ENCODE data around the gene SH3RF3. TPM values are rescaled to one million over a fixed set of nuclear protein-coding genes. Genes with fewer than 3 reads are reported as not detected.

Gene SH3RF3
- total RNA-seq, 2 donors from 2014 or later, result 1.3 to 2.5 TPM

GRCh38 chr2:109437325-109438090 lies 308.5 kb downstream of the SH3RF3 start:
- Histone ChIP-seq H3K4me1 (no peaks in the 10 kb centered on the region), H3K9me3 (no peaks in the 10 kb centered on the region), H3K4me3 (no peak overlapping the region), H3K27me3 (no peaks in the 10 kb centered on the region), H3K9ac (ENCODE audit: low read depth in 2 of 2, low read length in 2 of 2) (no peak overlapping the region), H3K27ac (no peak overlapping the region), H3K36me3 (no peaks in the 10 kb centered on the region)
- intact Hi-C loops (cut with DNase I), result no loop called here
- no peak for DNase-seq
- TF ChIP-seq, protein P1, sequence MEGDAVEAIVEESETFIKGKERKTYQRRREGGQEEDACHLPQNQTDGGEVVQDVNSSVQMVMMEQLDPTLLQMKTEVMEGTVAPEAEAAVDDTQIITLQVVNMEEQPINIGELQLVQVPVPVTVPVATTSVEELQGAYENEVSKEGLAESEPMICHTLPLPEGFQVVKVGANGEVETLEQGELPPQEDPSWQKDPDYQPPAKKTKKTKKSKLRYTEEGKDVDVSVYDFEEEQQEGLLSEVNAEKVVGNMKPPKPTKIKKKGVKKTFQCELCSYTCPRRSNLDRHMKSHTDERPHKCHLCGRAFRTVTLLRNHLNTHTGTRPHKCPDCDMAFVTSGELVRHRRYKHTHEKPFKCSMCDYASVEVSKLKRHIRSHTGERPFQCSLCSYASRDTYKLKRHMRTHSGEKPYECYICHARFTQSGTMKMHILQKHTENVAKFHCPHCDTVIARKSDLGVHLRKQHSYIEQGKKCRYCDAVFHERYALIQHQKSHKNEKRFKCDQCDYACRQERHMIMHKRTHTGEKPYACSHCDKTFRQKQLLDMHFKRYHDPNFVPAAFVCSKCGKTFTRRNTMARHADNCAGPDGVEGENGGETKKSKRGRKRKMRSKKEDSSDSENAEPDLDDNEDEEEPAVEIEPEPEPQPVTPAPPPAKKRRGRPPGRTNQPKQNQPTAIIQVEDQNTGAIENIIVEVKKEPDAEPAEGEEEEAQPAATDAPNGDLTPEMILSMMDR (IDR thresholded peaks at IDR 0.05), result no peak

GRCh38 chr2:109438146-109438545 lies 309.1 kb downstream of the SH3RF3 start:
- Histone ChIP-seq H3K9me3 (no peaks in the 10 kb centered on the region), H3K4me3 (no peak overlapping the region), H3K4me1 (no peaks in the 10 kb centered on the region), H3K27me3 (no peaks in the 10 kb centered on the region), H3K27ac (no peak overlapping the region), H3K9ac (ENCODE audit: low read depth in 2 of 2, low read length in 2 of 2) (no peak overlapping the region), H3K36me3 (no peaks in the 10 kb centered on the region)
- DNase-seq, result no peak
- intact Hi-C loops (cut with DNase I), result no loop called here
- TF ChIP-seq, protein P1 (IDR thresholded peaks at IDR 0.05), result no peak

DNA sequence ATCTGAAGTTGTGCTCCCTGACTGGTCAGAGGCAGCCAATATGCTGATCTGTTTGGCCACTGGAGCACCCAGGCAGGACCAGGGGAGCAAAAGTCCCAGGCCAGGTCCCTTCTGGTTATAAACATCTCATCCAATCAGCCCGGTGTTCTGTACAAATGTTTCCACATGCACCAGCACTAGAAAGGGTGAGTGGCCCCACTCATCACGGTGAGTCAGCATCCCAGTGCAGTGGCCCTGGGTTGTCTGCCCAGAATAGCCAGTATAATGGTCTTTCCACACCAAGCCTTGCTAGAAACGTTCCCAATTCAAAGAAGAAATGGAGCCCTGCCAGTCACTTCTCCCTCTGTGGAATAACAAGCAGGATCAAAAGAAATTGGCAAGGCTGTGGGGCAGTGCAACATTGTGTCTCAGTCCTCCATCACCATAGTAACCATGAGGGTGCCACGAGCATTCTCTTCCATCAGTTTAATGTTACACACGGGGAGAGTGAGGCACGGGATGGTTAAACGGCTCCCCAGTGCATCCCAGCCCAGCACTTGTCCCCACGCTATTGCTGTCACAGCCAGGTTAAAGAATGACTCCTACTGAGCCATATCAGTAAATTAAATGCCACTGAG lies 309.9 kb downstream of the SH3RF3 start:
- Histone ChIP-seq H3K36me3 (no peaks in the 10 kb centered on the region), H3K27ac (no peak overlapping the region), H3K9me3 (no peaks in the 10 kb centered on the region), H3K4me3 (no peak overlapping the region), H3K4me1 (no peaks in the 10 kb centered on the region), H3K9ac (ENCODE audit: low read depth in 2 of 2, low read length in 2 of 2) (no peak overlapping the region), H3K27me3 (no peaks in the 10 kb centered on the region)
- TF ChIP-seq, protein P1 (IDR thresholded peaks at IDR 0.05), result no peak
- intact Hi-C loops (cut with DNase I), result no loop called here
- no peak for DNase-seq

DNA sequence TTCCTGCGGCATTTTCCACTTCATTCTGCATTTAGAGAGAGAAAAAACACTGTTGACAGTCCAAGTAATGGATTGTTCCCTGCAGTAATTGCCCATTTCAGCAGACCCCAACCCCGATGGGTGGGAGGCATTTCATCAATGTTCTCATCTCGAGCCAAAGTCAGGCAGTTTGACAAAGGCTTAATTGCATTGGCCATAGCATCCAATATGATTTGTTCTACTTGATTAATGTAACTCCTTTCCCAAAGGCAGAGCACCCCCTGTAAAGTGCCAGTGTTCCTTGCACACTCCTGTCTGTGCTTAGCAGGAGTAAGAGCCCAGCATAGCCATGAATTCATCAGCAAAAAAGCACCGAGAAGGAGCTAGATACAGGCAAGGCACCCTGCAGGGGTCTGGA lies 310.4 kb downstream of the SH3RF3 start:
- Histone ChIP-seq H3K9ac (ENCODE audit: low read depth in 2 of 2, low read length in 2 of 2) (no peak overlapping the region), H3K27ac (no peak overlapping the region)

DNA sequence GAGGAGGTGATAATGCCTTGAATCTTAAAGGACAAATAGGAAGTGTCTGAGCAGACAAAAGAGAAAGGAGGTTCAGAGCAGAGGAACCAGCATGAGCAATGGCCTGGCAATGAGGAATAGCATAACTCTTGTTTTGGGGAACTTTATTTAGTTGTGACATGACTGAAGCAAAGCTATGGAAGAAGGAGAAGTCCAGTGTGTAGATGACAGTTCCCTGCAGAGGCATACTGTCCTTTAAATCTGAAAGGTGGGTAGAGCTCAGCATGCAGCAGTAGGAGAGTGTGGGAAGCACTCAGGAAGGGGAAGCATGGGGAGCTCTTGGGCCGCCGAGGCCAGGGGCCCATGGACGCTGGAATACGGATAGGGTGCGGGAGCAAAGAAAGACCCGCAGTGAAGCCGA lies 311.0 kb downstream of the SH3RF3 start:
- no peak for DNase-seq
- H3K4me3 ChIP-seq, result no peak overlapping the region
- intact Hi-C loops (cut with DNase I), result no loop called here
- H3K9me3 ChIP-seq, result no peaks in the 10 kb centered on the region
- H3K36me3 ChIP-seq, result no peaks in the 10 kb centered on the region
- TF ChIP-seq, protein P1 (IDR thresholded peaks at IDR 0.05), result no peak
- H3K27me3 ChIP-seq, result no peaks in the 10 kb centered on the region
- H3K27ac ChIP-seq, result no peak overlapping the region
- H3K4me1 ChIP-seq, result no peaks in the 10 kb centered on the region
- no peak overlapping the region for H3K9ac ChIP-seq (ENCODE audit: low read depth in 2 of 2, low read length in 2 of 2)

More for the DNA sequence above, 310.4 kb downstream of the SH3RF3 start:
- H3K4me3 ChIP-seq, result no peak overlapping the region
- DNase-seq, result no peak
- TF ChIP-seq, protein P1 (IDR thresholded peaks at IDR 0.05), result no peak
- no peaks in the 10 kb centered on the region for H3K27me3 ChIP-seq
- H3K36me3 ChIP-seq, result no peaks in the 10 kb centered on the region
- intact Hi-C loops (cut with DNase I), result no loop called here
- no peaks in the 10 kb centered on the region for H3K4me1 ChIP-seq
- H3K9me3 ChIP-seq, result no peaks in the 10 kb centered on the region
